HG03571 (cell line): ENCODE results near the gene FAM131C.
"Not testable (repeated sequence)": the region's sequence is repeated elsewhere in the genome, so short reads cannot be mapped to it uniquely, and the experiment has no call there.

ENCODE experiments used
- ATAC-seq: cut with Tn5 transposase; IDR thresholded peaks from one replicate; pipeline ENCODE4 v1.9.1; 2021; ENCODE audit not compliant: unreplicated experiment

The FAM131C gene

GRCh38 chr1:16077406-16078245 lies 4.2 kb upstream of the FAM131C start:
- no peak for ATAC-seq

- ATAC-seq, result no peak
Observed at GRCh38 chr1:16076865-16077238, 3.4 kb upstream of the FAM131C start.

- ATAC-seq, result no peak
Observed at GRCh38 chr1:16076031-16076864, 2.8 kb upstream of the FAM131C start.

GRCh38 chr1:16075337-16076030 lies 2.0 kb upstream of the FAM131C start:
- ATAC-seq, result no peak

GRCh38 chr1:16074217-16074616 lies 766 bp upstream of the FAM131C start:
- no peak for ATAC-seq

- no peak for ATAC-seq
Observed at GRCh38 chr1:16072616-16073484, 601 bp downstream of the FAM131C start.

GRCh38 chr1:16072095-16072494 lies 1.4 kb downstream of the FAM131C start:
- no peak for ATAC-seq

GRCh38 chr1:16071614-16072013 lies 1.8 kb downstream of the FAM131C start:
- no peak for ATAC-seq

- ATAC-seq, result no peak
Observed at GRCh38 chr1:16070640-16071355, 2.7 kb downstream of the FAM131C start.

- no peak for ATAC-seq
Observed at GRCh38 chr1:16068356-16069270, 4.8 kb downstream of the FAM131C start.

GRCh38 chr1:16067933-16068332 lies 5.5 kb downstream of the FAM131C start:
- no peak for ATAC-seq

- no peak for ATAC-seq
Observed at GRCh38 chr1:16067127-16067768, 6.2 kb downstream of the FAM131C start.

GRCh38 chr1:16066245-16066644 lies 7.2 kb downstream of the FAM131C start:
- ATAC-seq, result no peak

GRCh38 chr1:16065269-16065576 lies 8.2 kb downstream of the FAM131C start:
- no peak for ATAC-seq

GRCh38 chr1:16064536-16065268 lies 8.7 kb downstream of the FAM131C start:
- no peak for ATAC-seq

GRCh38 chr1:16063921-16064320 lies 9.5 kb downstream of the FAM131C start:
- ATAC-seq, result no peak

GRCh38 chr1:16063226-16063829 lies 10.1 kb downstream of the FAM131C start:
- no peak for ATAC-seq

- ATAC-seq, result not testable (repeated sequence)
Observed at GRCh38 chr1:16062687-16063075, 10.8 kb downstream of the FAM131C start.
